ENCODE data around the gene DOCK1. TPM values are rescaled to one million over a fixed set of nuclear protein-coding genes. Genes with fewer than 3 reads are reported as not detected.

Gene DOCK1
- total and polyA plus RNA-seq, 5 donors: 7.8 to 23.1 (median 20.8) TPM

DNA sequence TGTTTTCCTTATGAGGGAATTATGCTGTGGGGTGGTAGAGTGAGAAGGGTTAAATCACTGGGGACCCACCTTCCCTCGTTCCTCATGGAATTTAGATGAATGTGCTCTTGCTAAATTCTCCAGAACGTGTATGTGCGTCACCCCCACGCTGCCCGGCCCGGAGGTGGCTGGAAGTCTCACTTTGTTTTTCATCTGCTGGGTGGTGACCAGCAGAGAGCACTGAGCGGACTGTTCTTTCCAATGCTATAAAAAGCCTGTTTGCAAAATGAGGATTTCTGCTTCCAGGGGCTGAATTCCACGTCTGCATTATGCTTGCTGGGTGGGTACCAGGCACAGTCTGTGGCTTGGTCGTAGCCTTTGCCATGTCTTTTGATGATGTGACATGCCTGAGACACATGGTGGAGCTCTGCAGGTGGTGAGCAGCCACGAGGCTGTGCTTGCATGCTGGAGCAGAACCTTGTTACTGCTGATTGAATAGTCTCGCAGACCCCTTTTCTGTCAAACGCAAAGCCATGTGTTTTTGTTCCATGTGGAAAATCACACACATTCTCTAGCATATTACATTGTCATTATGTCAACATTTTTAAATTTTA, 323.1 kb downstream of the DOCK1 start:
- WGBS: 75% methylated on average over 12 of the region's 12 CpGs
- intact Hi-C loops (cut with DNase I): no loop called here
- no peak for DNase-seq

GRCh38 chr10:127234306-127234800, 329.1 kb downstream of the DOCK1 start:
- intact Hi-C loops (cut with DNase I): no loop called here
- H3K4me3 ChIP-seq (ENCODE audit: low read length): no peak overlapping the region
- no peak for DNase-seq
- H3K27me3 ChIP-seq (ENCODE audit: control insufficient read depth, insufficient read depth): no peaks in the 10 kb centered on the region
- H3K9me3 ChIP-seq (ENCODE audit: control insufficient read depth, low read length): no peaks in the 10 kb centered on the region
- no peak overlapping the region for H3K27ac ChIP-seq (ENCODE audit: low read length)
- 79% methylated on average over 1 of the region's 1 CpG for WGBS
- ATAC-seq: no peak
- no peaks in the 10 kb centered on the region for H3K4me1 ChIP-seq (ENCODE audit: control insufficient read depth, insufficient read depth, low read length)

More for the DNA sequence above, 323.1 kb downstream of the DOCK1 start:
- Histone ChIP-seq H3K4me1 (ENCODE audit: control insufficient read depth, insufficient read depth, low read length) (no peaks in the 10 kb centered on the region), H3K27me3 (ENCODE audit: control insufficient read depth, insufficient read depth) (no peaks in the 10 kb centered on the region), H3K27ac (ENCODE audit: low read length) (no peak overlapping the region), H3K4me3 (ENCODE audit: low read length) (no peak overlapping the region), H3K9me3 (ENCODE audit: control insufficient read depth, low read length) (no peaks in the 10 kb centered on the region)
- ATAC-seq: no peak

- no peaks in the 10 kb centered on the region for H3K27me3 ChIP-seq (ENCODE audit: control insufficient read depth, insufficient read depth)
- H3K27ac ChIP-seq (ENCODE audit: low read length): no peak overlapping the region
- DNase-seq: no peak
- H3K9me3 ChIP-seq (ENCODE audit: control insufficient read depth, low read length): no peaks in the 10 kb centered on the region
- WGBS: 88% methylated on average over 3 of the region's 3 CpGs
- no peaks in the 10 kb centered on the region for H3K4me1 ChIP-seq (ENCODE audit: control insufficient read depth, insufficient read depth, low read length)
- intact Hi-C loops (cut with DNase I): no loop called here
- H3K4me3 ChIP-seq (ENCODE audit: low read length): no peak overlapping the region
- no peak for ATAC-seq
These were observed 331.0 kb downstream of the DOCK1 start for GRCh38 chr10:127236266-127236665.

- ATAC-seq: no peak
- H3K9me3 ChIP-seq (ENCODE audit: control insufficient read depth, low read length): no peaks in the 10 kb centered on the region
- H3K4me1 ChIP-seq (ENCODE audit: control insufficient read depth, insufficient read depth, low read length): no peaks in the 10 kb centered on the region
- DNase-seq: no peak
- H3K27me3 ChIP-seq (ENCODE audit: control insufficient read depth, insufficient read depth): no peaks in the 10 kb centered on the region
- intact Hi-C loops (cut with DNase I): no loop called here
- no peak overlapping the region for H3K4me3 ChIP-seq (ENCODE audit: low read length)
- WGBS: 61% methylated on average over 3 of the region's 3 CpGs
- H3K27ac ChIP-seq (ENCODE audit: low read length): no peak overlapping the region
These were observed 337.7 kb downstream of the DOCK1 start for GRCh38 chr10:127242914-127243313.

DNA sequence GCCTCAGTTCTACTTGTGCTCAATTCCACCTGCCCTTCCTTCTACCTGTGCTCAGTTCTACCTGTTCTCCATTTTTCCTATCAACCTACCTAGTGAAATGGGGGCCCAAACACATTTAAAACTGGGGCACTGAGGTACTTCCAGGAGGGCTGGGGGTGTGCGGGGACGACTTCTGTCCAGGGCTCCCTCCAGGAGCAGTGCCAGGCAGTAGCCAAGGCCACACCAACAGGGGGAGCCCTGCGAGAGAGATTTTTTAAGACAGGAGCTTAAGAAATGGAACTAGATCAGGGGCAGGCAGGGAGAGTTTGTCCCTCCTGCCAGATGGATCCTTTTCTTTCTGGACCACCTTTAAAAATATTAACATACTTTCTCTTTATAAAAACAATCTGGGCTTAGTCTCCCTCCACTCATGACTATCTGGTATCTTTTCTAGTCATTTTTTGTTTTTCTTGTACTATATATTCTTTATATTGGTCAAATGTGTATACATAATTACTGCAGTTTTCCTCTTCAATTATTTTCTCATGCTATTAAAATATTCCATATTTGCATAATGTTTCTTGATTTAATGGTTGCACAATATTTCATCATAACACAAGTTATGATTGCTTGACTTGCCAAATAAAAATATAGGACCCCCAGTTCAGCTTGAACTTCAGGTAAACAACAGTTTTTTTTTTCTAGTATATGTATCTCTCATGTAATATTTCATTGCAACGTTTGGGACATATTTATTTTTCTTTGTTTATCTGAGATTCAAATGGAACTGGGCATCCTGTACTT, 338.5 kb downstream of the DOCK1 start:
- DNase-seq (peak; percentile 16 to 65 (median 55)), ATAC-seq (no peak)
- Histone ChIP-seq H3K4me1 (ENCODE audit: control insufficient read depth, insufficient read depth, low read length) (no peaks in the 10 kb centered on the region), H3K9me3 (ENCODE audit: control insufficient read depth, low read length) (no peaks in the 10 kb centered on the region), H3K27ac (ENCODE audit: low read length) (no peak overlapping the region), H3K27me3 (ENCODE audit: control insufficient read depth, insufficient read depth) (no peaks in the 10 kb centered on the region), H3K4me3 (ENCODE audit: low read length) (no peak overlapping the region)
- intact Hi-C loops (cut with DNase I): no loop called here
- WGBS: 56% methylated on average over 4 of the region's 4 CpGs

GRCh38 chr10:127245456-127245855, 340.2 kb downstream of the DOCK1 start:
- intact Hi-C loops (cut with DNase I): no loop called here
- DNase-seq (no peak), ATAC-seq (no peak)
- no peaks in the 10 kb centered on the region for H3K9me3 ChIP-seq (ENCODE audit: control insufficient read depth, low read length)
- no peak overlapping the region for H3K4me3 ChIP-seq (ENCODE audit: low read length)
- H3K4me1 ChIP-seq (ENCODE audit: control insufficient read depth, insufficient read depth, low read length): no peaks in the 10 kb centered on the region
- 87% methylated on average over 10 of the region's 10 CpGs for WGBS
- H3K27ac ChIP-seq (ENCODE audit: low read length): no peak overlapping the region
- H3K27me3 ChIP-seq (ENCODE audit: control insufficient read depth, insufficient read depth): no peaks in the 10 kb centered on the region

GRCh38 chr10:127250031-127250430, 344.8 kb downstream of the DOCK1 start:
- Histone ChIP-seq H3K27ac (ENCODE audit: low read length) (no peak overlapping the region), H3K9me3 (ENCODE audit: control insufficient read depth, low read length) (no peaks in the 10 kb centered on the region), H3K4me3 (ENCODE audit: low read length) (no peak overlapping the region), H3K27me3 (ENCODE audit: control insufficient read depth, insufficient read depth) (no peaks in the 10 kb centered on the region), H3K4me1 (ENCODE audit: control insufficient read depth, insufficient read depth, low read length) (no peaks in the 10 kb centered on the region)
- DNase-seq (no peak), ATAC-seq (no peak)
- intact Hi-C loops (cut with DNase I): no loop called here
- 86% methylated on average over 5 of the region's 5 CpGs for WGBS

- ATAC-seq (no peak), DNase-seq (no peak)
- Histone ChIP-seq H3K4me1 (ENCODE audit: control insufficient read depth, insufficient read depth, low read length) (no peaks in the 10 kb centered on the region), H3K27me3 (ENCODE audit: control insufficient read depth, insufficient read depth) (no peaks in the 10 kb centered on the region), H3K9me3 (ENCODE audit: control insufficient read depth, low read length) (no peaks in the 10 kb centered on the region), H3K27ac (ENCODE audit: low read length) (no peak overlapping the region), H3K4me3 (ENCODE audit: low read length) (no peak overlapping the region)
- WGBS: 95% methylated on average over 6 of the region's 6 CpGs
- intact Hi-C loops (cut with DNase I): no loop called here
These were observed 347.6 kb downstream of the DOCK1 start for GRCh38 chr10:127252818-127253217.

DNA sequence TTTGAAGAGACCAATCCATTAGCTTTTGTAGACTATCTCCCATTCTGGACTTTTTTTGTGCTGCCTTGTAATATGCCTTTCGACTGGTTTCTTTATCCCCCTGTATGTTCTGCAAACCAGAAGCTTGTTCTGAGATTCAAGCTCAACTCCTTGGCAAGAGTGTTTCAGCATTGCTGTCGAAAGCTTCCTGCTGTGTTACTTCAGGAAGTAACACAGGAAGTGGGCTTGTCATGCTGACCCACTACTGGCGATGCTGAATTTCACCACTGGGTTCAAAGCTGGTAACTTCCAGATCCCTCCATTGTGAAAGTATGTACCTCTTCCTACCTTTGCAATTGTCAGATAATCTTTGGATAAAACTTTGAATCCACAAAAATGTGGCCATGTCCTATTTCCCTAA, 349.0 kb downstream of the DOCK1 start:
- H3K4me3 ChIP-seq (ENCODE audit: low read length): no peak overlapping the region
- no peaks in the 10 kb centered on the region for H3K4me1 ChIP-seq (ENCODE audit: control insufficient read depth, insufficient read depth, low read length)
- ATAC-seq: no peak
- intact Hi-C loops (cut with DNase I): no loop called here
- no peaks in the 10 kb centered on the region for H3K27me3 ChIP-seq (ENCODE audit: control insufficient read depth, insufficient read depth)
- H3K9me3 ChIP-seq (ENCODE audit: control insufficient read depth, low read length): no peaks in the 10 kb centered on the region
- H3K27ac ChIP-seq (ENCODE audit: low read length): no peak overlapping the region
- WGBS: 19% methylated on average over 3 of the region's 3 CpGs
- DNase-seq: no peak

DNA sequence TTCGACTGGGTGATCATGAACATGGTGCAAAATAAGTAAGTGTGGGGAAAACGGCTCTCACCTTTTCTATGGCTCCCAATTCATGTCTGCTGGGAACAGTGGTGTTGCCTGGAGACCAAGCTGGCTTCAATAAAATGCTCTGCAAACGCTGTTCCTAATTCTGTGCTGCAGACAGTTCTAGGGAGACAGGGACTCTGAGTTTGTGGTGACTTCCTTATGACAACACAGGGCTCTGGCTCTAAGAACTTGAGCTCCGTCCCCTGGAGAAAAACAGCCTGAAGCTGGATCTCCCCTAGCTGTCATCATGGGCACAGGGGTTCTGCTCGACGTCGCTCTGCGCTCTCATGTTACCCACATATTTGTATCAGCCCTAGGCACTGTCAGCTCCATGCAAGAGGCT, 352.2 kb downstream of the DOCK1 start:
- no peak overlapping the region for H3K4me3 ChIP-seq (ENCODE audit: low read length)
- H3K4me1 ChIP-seq (ENCODE audit: control insufficient read depth, insufficient read depth, low read length): no peaks in the 10 kb centered on the region
- DNase-seq: no peak
- H3K27ac ChIP-seq (ENCODE audit: low read length): no peak overlapping the region
- H3K27me3 ChIP-seq (ENCODE audit: control insufficient read depth, insufficient read depth): no peaks in the 10 kb centered on the region
- no peaks in the 10 kb centered on the region for H3K9me3 ChIP-seq (ENCODE audit: control insufficient read depth, low read length)
- ATAC-seq: no peak
- intact Hi-C loops (cut with DNase I): no loop called here
- 63% methylated on average over 8 of the region's 8 CpGs for WGBS

DNA sequence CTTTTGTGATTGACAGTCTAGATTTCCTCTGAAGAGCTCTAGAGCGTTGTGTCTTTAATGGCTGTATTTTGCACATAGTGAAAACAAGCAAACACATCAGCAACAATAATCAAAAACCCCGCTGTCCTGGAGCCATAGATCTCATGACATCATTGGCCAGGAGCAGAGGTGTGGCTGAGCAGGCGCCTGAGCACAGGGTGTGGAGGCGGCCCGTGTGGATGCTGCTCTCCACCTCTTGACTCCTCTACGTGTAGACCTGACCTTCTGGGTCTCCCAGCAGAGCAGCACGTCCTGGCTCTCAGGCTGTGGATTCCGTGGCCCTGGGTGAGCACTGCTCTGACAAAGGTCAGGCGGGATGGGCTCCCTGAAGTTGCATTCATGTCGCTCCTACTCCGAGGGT, 354.1 kb downstream of the DOCK1 start:
- intact Hi-C loops (cut with DNase I): no loop called here
- ATAC-seq (no peak), DNase-seq (no peak)
- Histone ChIP-seq H3K27me3 (ENCODE audit: control insufficient read depth, insufficient read depth) (no peaks in the 10 kb centered on the region), H3K4me1 (ENCODE audit: control insufficient read depth, insufficient read depth, low read length) (no peaks in the 10 kb centered on the region), H3K27ac (ENCODE audit: low read length) (no peak overlapping the region), H3K4me3 (ENCODE audit: low read length) (no peak overlapping the region), H3K9me3 (ENCODE audit: control insufficient read depth, low read length) (no peaks in the 10 kb centered on the region)
- WGBS: 92% methylated on average over 11 of the region's 11 CpGs

Data from right cardiac atrium (tissue), 5 donors.